HG02973 (cell line): ENCODE data around the gene DNASE1L3.

Experiments
- ATAC-seq: cut with Tn5 transposase; IDR thresholded peaks from one replicate; pipeline ENCODE4 v1.9.1; 2021; ENCODE audit warnings: moderate library complexity; ENCODE audit not compliant: unreplicated experiment

DNASE1L3 gene

GRCh38 chr3:58180099-58180880, 30.5 kb downstream of the DNASE1L3 start:
- ATAC-seq: no peak

DNA sequence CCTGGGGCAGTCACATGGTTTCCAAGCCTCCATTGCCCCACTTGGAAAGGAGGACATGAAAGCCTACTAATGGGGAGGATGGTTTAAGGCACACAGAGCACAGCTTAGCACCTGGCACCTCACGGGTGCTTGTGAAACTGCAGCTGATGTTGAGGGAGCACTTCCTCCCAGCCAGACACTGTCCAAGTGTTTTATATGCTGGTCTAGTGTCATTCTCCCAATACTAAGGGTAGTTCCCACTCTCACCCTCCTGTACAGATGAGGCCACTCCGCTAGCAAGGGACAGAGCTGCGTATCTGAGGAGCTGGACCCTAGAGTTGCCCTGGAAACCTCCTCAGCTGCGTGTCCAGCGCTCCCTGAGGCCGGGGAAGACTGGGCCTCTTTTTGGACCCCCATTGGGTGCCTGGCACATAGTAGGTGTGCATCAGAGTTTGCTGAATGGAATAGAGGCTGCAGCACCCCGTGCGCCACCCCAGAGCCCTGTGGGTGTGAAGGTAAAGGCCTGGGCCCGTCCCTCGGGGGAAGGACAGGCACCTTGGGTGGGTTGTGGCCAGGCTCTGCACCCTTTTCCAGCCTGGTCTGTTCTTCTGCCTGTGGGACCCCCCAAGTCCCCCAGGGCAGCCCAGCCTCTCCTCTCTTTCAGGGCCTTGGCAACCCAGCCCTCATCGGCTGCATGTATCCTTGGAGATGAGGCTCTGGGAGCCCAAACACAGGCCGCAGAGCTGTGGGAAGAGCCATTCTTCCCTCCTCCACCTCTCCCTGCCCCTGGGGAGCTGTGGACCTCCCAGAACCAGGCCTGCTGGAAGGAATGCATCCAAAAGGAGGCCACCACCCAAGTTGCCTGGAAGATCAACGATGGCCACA, 31.3 kb downstream of the DNASE1L3 start:
- ATAC-seq: no peak

- no peak for ATAC-seq
These were observed 32.1 kb downstream of the DNASE1L3 start for GRCh38 chr3:58178528-58179234.

- peak; percentile 74 for ATAC-seq
These were observed 32.8 kb downstream of the DNASE1L3 start for GRCh38 chr3:58177747-58178527.

DNA sequence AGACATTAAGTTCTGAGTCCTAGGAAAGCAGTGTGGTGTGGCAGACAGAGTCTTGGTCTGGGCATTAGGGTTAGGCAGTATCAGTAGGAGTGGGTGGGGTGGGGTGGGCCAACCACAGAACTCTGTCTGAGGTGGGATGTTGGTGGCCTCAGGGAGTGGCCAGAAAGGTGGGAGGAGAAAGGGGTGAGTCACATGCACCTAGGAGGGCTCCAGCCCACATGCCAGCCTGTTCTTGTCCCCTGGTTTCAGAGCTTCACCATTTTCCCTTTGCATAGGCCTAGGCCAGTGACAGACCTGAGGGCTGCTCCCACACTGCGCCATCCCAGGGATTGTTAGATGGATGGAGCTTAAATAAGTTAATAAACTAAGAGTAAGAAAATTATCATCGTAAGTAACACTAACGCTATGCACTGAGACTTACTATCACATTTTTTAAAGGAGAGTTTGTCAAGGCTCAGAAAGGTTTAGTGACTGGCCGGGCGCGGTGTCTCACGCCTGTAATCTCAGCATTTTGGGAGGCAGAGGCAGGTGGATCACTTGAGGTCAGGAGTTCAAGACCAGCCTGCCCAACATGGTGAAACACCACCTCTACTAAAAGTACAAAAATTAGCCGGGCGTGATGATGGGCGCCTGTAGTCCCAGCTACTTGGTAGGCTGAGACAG, 33.8 kb downstream of the DNASE1L3 start:
- no peak for ATAC-seq

GRCh38 chr3:58176185-58176530, 34.6 kb downstream of the DNASE1L3 start:
- ATAC-seq: no peak

DNA sequence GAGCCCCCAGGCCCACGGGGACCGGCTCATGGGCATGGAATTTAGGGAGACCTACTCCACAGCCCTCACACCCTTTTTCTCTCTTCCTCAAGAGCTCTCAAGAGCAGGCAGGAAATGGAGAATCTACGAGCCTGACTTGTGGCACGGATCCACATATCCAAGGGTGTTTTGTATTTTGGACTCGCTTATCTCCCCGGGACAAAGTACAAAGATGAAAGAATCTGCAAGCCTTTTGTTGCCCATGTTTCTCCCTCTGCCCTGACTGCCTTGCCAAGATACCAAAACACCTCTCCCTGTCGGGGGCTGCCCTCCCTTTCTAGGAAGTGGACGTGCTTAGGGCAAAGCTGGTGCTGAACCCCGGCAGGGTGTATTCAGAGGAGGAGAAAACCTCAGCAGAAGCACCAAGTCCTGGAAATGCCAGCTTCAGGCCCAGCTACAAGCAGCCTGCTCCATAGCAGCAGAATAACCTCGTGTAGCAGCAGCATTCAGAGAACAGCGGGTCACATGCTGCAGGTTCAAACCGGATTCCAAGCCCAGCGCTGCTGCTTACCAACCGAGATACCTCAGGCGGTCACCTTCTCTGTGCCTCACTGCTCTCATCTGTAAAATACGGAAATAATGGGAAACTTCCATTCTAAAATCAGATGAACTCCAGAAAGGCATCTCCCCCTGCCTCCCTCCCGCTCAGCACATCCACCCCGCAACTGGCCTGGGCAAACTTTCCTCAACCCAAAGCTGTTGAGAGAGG, 35.2 kb downstream of the DNASE1L3 start:
- ATAC-seq: no peak

DNA sequence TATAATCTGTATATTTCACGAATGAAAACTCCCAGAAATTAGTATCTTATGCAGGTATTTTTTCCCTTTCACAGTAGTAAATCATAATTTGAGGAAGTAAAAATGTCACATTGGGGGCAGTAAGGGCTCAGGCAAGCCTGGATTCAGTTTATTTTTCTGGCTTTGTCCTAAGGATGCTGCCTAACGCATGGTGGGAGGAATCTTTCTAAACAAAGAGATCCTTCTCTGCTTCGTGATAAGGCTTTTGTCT, 35.7 kb downstream of the DNASE1L3 start:
- no peak for ATAC-seq

GRCh38 chr3:58173669-58174398, 36.9 kb downstream of the DNASE1L3 start:
- no peak for ATAC-seq

DNA sequence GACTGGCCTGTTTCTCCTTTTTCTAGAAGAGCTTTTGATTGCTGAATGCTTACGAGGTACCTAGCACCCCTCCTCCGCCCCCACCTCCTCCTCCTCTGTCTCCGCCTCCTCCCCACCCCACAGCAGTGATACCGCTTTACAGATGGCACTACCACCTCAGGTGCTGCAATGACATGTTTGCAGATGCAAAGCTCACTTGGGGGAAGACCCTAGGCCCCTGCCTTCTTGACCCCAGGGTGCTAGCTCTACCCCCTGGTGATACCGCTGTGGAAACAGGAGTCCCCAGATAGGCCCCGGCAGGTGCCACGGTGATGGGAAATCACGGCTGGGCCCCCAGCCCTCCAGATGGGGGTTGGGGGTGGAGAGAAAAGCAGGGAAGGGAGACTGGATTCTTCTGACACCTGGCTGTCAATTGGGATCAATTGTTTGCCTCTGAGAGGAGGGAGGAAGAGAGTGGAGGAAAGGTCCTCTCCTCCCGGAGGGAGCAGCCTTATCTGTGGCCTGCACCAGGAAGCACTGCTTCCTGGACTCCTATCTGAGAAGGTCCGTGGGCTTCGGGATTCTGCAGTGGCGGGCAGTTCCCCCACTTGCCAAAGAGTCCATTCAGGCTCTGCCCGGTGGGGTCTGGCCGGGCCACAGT, 37.6 kb downstream of the DNASE1L3 start:
- no peak for ATAC-seq

- no peak for ATAC-seq
These were observed 39.6 kb downstream of the DNASE1L3 start for GRCh38 chr3:58171126-58171525.

GRCh38 chr3:58170376-58170775, 40.4 kb downstream of the DNASE1L3 start:
- ATAC-seq: no peak

DNA sequence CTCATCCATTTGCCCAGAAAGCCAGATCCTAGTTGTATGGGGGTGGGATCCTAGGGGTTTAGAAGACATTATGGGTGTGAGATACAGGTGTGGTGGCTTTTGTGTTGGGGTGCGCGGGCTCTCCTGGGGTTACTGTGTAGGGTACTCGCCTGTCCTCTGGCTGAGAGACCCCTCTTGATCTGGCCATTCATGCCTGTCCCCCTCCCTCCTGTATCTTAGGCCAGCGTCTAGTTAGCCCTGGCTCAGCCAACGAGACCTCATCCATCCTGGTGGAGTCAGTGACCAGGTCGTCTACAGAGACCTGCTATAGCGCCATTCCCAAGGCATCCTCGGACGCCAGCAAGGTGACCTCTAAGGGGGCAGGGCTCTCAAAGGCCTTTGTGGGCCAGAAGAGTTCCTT, 41.4 kb downstream of the DNASE1L3 start:
- no peak for ATAC-seq

GRCh38 chr3:58168498-58168897, 42.3 kb downstream of the DNASE1L3 start:
- ATAC-seq: no peak

DNA sequence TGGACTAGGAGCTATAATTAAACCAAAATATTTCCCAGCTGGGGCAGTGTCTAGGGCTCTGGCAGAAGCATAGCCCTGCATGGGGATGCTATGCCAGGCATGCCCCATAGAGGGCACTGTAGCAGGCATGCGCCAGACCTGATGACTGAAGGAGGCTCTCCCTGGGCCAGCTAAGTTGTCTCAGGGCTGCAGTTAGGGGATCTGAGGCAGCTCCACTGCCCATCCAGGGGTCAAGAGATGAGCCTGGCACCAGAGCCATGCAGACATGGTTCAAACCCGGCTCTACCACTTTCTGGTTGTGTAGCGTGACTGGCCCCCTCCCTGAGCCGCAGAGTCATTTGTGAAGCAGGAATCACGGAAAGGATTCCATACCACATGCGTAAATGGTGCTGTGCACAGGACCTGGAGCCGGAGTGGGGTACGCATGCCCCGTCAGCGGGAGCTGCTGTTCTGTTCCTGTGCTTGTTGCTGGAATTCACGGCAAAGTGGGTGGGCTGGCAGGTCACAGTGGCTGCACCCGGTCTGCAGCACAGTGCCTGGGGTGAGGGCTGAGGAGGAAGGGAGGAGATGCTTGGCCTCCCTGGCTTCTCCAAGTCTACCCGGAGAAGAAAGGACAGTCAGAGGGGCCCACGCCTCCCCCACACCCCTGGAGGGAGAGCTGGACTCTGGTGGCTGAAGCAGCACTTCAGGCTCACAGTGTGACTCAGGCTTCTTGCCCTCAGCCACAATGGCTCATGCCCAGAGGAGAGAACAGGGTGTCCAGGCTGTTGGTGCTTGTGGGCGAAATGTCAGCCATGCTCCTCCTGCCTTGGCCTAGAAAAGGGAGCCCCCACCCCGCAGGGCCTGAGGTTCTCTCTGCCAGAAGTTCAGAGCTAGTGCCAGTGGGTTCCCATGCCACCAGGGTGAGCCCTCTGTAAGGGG, 43.1 kb downstream of the DNASE1L3 start:
- ATAC-seq: peak; percentile 67

DNA sequence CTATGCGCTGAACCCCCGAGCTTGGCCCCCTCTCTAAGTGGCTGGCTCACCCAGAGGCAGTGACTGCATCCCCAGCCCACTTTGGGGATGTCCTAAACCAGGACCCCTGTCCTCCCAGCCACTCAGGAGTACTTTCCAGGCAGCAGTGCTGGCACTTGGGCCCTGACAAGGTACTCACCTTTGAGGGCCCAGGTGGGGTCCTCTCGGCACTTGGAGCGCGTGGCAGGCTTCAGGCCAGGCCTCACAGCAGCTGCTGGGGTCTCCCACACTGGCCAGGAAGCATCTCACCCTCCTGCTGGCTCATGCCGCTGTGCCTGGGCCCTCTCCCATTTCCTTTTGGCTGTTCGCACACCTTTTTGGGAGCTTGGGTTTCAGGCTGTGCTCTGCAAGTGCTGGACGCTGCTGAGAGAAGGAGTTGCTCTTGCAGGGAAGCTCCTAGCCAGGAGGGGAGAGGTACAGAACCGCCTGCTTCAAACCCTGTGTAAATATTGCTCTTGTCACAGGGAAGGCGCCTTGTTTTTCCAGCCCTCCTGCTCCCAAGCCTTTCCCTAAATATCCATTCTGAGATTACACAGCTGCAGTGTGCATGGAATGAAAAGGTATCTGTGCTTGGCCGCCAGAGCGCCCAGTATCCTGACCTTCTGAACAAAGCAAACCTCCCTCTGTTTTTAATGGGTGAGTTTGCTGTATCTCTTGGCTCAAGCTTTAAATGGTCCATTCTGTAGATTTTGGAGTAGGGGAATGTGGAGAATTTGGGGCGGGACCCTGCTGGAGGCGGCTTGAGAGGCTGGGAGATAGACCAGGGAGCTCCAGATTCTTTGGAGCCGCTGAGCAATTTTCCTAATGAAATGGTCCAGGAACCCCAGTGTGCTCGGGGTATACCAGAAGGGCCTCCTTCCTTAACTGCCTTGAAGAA, 45.6 kb downstream of the DNASE1L3 start:
- ATAC-seq: no peak
